ENCODE results near the gene IFNB1. TPM values are rescaled to one million over a fixed set of nuclear protein-coding genes. Genes with fewer than 3 reads are reported as not detected.

The IFNB1 gene
- total and polyA plus RNA-seq, 2 of the 4 experiments (the other 2 are of a cell fraction): not detected

DNA sequence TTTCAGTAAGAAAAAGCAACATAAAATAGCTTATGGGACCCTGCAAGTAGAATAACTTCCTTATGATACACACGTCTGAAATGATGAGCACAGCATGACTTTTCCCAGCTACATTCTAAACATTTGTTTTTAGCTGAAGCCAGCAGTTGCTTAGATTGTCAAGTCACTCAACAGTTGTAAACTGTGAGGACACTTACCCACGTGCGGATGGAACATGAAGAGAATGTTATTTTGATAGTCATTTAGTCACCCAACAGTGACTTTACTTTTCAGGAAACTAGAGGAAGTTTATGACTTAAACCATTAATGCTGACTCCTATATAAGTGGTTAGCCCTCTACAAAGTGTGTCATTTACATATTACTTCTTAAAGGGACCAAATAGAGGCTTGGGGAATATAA lies 49.3 kb downstream of the IFNB1 start:
- peak; percentile 46 for ATAC-seq (ENCODE audit: low read depth)
- no peak overlapping the region for H3K56ac ChIP-seq (ENCODE audit: extremely low read depth, insufficient read depth, low read length)
- H4K20me1 ChIP-seq (ENCODE audit: insufficient read depth, low read length): no peaks in the 10 kb centered on the region
- H3K23ac ChIP-seq (ENCODE audit: low read depth, low read length): no peak overlapping the region
- no peak overlapping the region for H3K18ac ChIP-seq (ENCODE audit: low read depth, low read length)
- intact Hi-C loops (cut with micrococcal nuclease) (no loop called here), in situ Hi-C loops (cut with MboI; ENCODE audit: low sequenced_read_pairs) (no loop called here), dilution Hi-C loops (cut with HindIII; ENCODE audit: low sequenced_read_pairs, unreplicated experiment) (no loop called here)
- no peak overlapping the region for H2BK20ac ChIP-seq (ENCODE audit: low read depth, low read length)
- no peak overlapping the region for H3K4ac ChIP-seq (ENCODE audit: low read depth, low read length)
- peaks cover 7% of the 10 kb centered on the region for H3K4me1 ChIP-seq (ENCODE audit: control insufficient read depth, insufficient read depth, low read length)
- no peaks in the 10 kb centered on the region for H3K79me1 ChIP-seq (ENCODE audit: low read depth in 1 of 2, low read length in 2 of 2)
- TF ChIP-seq MAFK (IDR thresholded peaks at IDR 0.05; ENCODE audit: low read depth, low read length): peak; percentile 64; the same call in 1 of the 2 replicates
- no peak for TF ChIP-seq POLR2A (IDR thresholded peaks at IDR 0.05; ENCODE audit: low read depth, low read length)
- peak; percentile 84 for TF ChIP-seq BHLHE40 (IDR thresholded peaks at IDR 0.05; ENCODE audit: low read depth, low read length)
- no peak overlapping the region for H4K8ac ChIP-seq (ENCODE audit: low read depth in 2 of 2, low read length in 2 of 2)
- no peak overlapping the region for H3K4me2 ChIP-seq (ENCODE audit: low read depth, low read length)
- no peaks in the 10 kb centered on the region for H3K36me3 ChIP-seq (ENCODE audit: control insufficient read depth, insufficient read depth, low read length)
- no TSS peak for BruUV-seq (replicated peaks)
- H2BK15ac ChIP-seq (ENCODE audit: low read depth, low read length): no peak overlapping the region
- peaks cover 5% of the 10 kb centered on the region; the same call in 1 of the 2 replicates for H3K9me1 ChIP-seq (ENCODE audit: insufficient read depth, low read length)
- H3K27me3 ChIP-seq (ENCODE audit: control insufficient read depth, insufficient read depth, low read length): no peaks in the 10 kb centered on the region
- no peak overlapping the region for H2BK120ac ChIP-seq (ENCODE audit: low read depth, low read length)
- CTCF ChIA-PET: no interaction called here
- peak; percentile 69 for DNase-seq
- no peak overlapping the region for H4K5ac ChIP-seq (ENCODE audit: low read depth, low read length)
- H4K91ac ChIP-seq (ENCODE audit: insufficient read depth, low read depth, low read length): no peak overlapping the region
- no peak overlapping the region for H3K14ac ChIP-seq (replicated peaks; ENCODE audit: low read depth, low read length)
- peak overlapping the region; percentile 42 for H2BK5ac ChIP-seq (ENCODE audit: low read depth, low read length, poor library complexity, severe bottlenecking)
- WGBS, 2 experiments (ENCODE audit: extremely low coverage in 2 of 2, insufficient read length in 1 of 2): no CpG with 5 or more reads among the region's 3 CpGs
- POLR2A ChIA-PET (ENCODE audit: unreplicated experiment): no interaction called here
- H2AK9ac ChIP-seq (replicated peaks; ENCODE audit: low read depth, low read length, poor library complexity): no peak overlapping the region
- H3K9me3 ChIP-seq (ENCODE audit: control insufficient read depth, insufficient read depth, low read length): no peaks in the 10 kb centered on the region
- H2AK5ac ChIP-seq (ENCODE audit: low read depth, low read length): no peak overlapping the region
- no peak overlapping the region for H3K27ac ChIP-seq (ENCODE audit: insufficient read depth, low read length)
- no peak overlapping the region for H2AFZ ChIP-seq (replicated peaks; ENCODE audit: low read length, poor library complexity)
- H3K9ac ChIP-seq (ENCODE audit: low read depth, low read length): no peak overlapping the region
- no peak overlapping the region for H3K4me3 ChIP-seq (ENCODE audit: insufficient read depth, low read depth, low read length)

All from IMR-90 (cell line).